ENCODE measurements around the gene CARD6. TPM values are rescaled to one million over a fixed set of nuclear protein-coding genes. Genes with fewer than 3 reads are reported as not detected.
"Not testable (repeated sequence)": the region's sequence is repeated elsewhere in the genome, so short reads cannot be mapped to it uniquely, and the experiment has no call there.

Gene CARD6
- total RNA-seq, 1 donor from 2014 or later = 1.4 TPM

- Mint-ChIP-seq H3K4me3 (no peak overlapping the region), H3K27me3 (no peaks in the 10 kb centered on the region), H3K4me1 (ENCODE audit: unreplicated experiment) (no peaks in the 10 kb centered on the region), H3K27ac (no peak overlapping the region), H3K9me3 (no peaks in the 10 kb centered on the region), H3K36me3 (no peaks in the 10 kb centered on the region)
- no peak for DNase-seq (ENCODE audit: extremely low spot score, unreplicated experiment)
- TF ChIP-seq CTCF (conservative IDR thresholded peaks at IDR 0.05) = no peak
Observed at GRCh38 chr5:40812125-40812524, 29.0 kb upstream of the CARD6 start.

DNA sequence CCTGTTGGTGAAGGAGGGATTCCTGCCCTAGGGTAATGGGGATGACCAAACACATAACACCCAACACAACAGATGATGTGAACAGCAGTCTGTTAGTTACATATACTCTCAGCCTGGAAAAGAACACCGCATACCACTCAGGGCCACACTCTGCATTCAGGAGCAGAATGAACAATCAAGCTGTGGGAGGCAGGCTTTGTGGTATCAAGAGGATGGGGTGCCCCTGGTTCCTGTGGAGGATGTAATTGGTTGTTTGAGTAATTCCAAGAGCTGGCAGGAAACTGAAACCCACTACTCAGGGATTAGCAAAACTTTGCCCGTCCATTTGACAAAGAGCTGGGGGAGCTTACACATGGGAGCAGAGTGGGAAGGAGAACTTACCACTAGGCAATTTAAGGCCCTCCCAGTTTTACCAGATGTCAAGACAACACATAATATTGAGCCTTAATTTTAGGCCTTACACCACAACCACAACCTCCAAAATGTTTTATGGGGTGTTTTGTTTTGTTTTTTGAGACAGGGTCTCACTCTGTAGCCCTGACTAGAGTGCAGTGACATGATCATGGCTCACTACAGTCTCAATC lies 27.4 kb upstream of the CARD6 start:
- H3K27me3 Mint-ChIP-seq = no peaks in the 10 kb centered on the region
- no peak for DNase-seq (ENCODE audit: extremely low spot score, unreplicated experiment)
- no peak overlapping the region for H3K4me3 Mint-ChIP-seq
- H3K9me3 Mint-ChIP-seq = no peaks in the 10 kb centered on the region
- H3K36me3 Mint-ChIP-seq = no peaks in the 10 kb centered on the region
- no peaks in the 10 kb centered on the region for H3K4me1 Mint-ChIP-seq (ENCODE audit: unreplicated experiment)
- no peak overlapping the region for H3K27ac Mint-ChIP-seq
- no peak for TF ChIP-seq CTCF (conservative IDR thresholded peaks at IDR 0.05)

- Mint-ChIP-seq H3K9me3 (no peaks in the 10 kb centered on the region), H3K36me3 (peaks cover 15% of the 10 kb centered on the region), H3K4me1 (ENCODE audit: unreplicated experiment) (no peaks in the 10 kb centered on the region), H3K27me3 (no peaks in the 10 kb centered on the region), H3K4me3 (no peak overlapping the region), H3K27ac (no peak overlapping the region)
- no peak for TF ChIP-seq CTCF (conservative IDR thresholded peaks at IDR 0.05)
- no peak for DNase-seq (ENCODE audit: extremely low spot score, unreplicated experiment)
Observed at GRCh38 chr5:40823459-40823858, 17.7 kb upstream of the CARD6 start.

- DNase-seq (ENCODE audit: extremely low spot score, unreplicated experiment); H3K27me3 Mint-ChIP-seq; H3K9me3 Mint-ChIP-seq; H3K4me3 Mint-ChIP-seq; H3K27ac Mint-ChIP-seq; H3K4me1 Mint-ChIP-seq (ENCODE audit: unreplicated experiment): not testable (repeated sequence)
- peaks cover 34% of the 10 kb centered on the region for H3K36me3 Mint-ChIP-seq
Observed at GRCh38 chr5:40825461-40826043, 15.6 kb upstream of the CARD6 start.

GRCh38 chr5:40826489-40827187 lies 14.5 kb upstream of the CARD6 start:
- H3K4me3 Mint-ChIP-seq = no peak overlapping the region
- H3K27ac Mint-ChIP-seq = no peak overlapping the region
- no peaks in the 10 kb centered on the region for H3K9me3 Mint-ChIP-seq
- peaks cover 41% of the 10 kb centered on the region for H3K36me3 Mint-ChIP-seq
- DNase-seq (ENCODE audit: extremely low spot score, unreplicated experiment) = no peak
- no peak for TF ChIP-seq CTCF (conservative IDR thresholded peaks at IDR 0.05)
- H3K4me1 Mint-ChIP-seq (ENCODE audit: unreplicated experiment) = peaks cover 13% of the 10 kb centered on the region
- H3K27me3 Mint-ChIP-seq = no peaks in the 10 kb centered on the region

All from type B pancreatic cell (in vitro differentiated cells).